Activated gamma-delta T cell treated with anti-CD3 and anti-CD28 coated beads, Interleukin-2, amount 50 U/mL, for 16 hours (primary cell): ENCODE data around the gene ATG101.

Source experiments
- DNase-seq: peaks from one replicate; pipeline ENCODE4 v3.0.0-alpha.2; 2020; ENCODE audit warnings: low read depth

Gene ATG101

GRCh38 chr12:52058631-52059361 is 11.0 kb upstream of the ATG101 start:
- DNase-seq: no peak

GRCh38 chr12:52059582-52060497 is 9.9 kb upstream of the ATG101 start:
- no peak for DNase-seq

- no peak for DNase-seq
Measured at GRCh38 chr12:52060498-52061177, 9.1 kb upstream of the ATG101 start.

GRCh38 chr12:52061470-52062166 is 8.2 kb upstream of the ATG101 start:
- DNase-seq: no peak

GRCh38 chr12:52062167-52063081 is 7.4 kb upstream of the ATG101 start:
- no peak for DNase-seq

GRCh38 chr12:52063082-52063924 is 6.5 kb upstream of the ATG101 start:
- no peak for DNase-seq

GRCh38 chr12:52063981-52064649 is 5.7 kb upstream of the ATG101 start:
- no peak for DNase-seq

GRCh38 chr12:52066346-52067080 is 3.3 kb upstream of the ATG101 start:
- no peak for DNase-seq

GRCh38 chr12:52067081-52067374 is 2.8 kb upstream of the ATG101 start:
- DNase-seq: no peak

- no peak for DNase-seq
Measured at GRCh38 chr12:52070185-52070925, 577 bp downstream of the ATG101 start.

GRCh38 chr12:52073531-52074381 is 4.0 kb downstream of the ATG101 start:
- DNase-seq: no peak

- DNase-seq: no peak
Measured at GRCh38 chr12:52074971-52075724, 5.4 kb downstream of the ATG101 start.

- no peak for DNase-seq
Measured at GRCh38 chr12:52076811-52077210, 7.0 kb downstream of the ATG101 start.

- DNase-seq: no peak
Measured at GRCh38 chr12:52078276-52078675, 8.5 kb downstream of the ATG101 start.

- DNase-seq: no peak
Measured at GRCh38 chr12:52079576-52080402, 10.0 kb downstream of the ATG101 start, which contains the start of gene SMIM41. Gene SMIM41, plus strand, starts transcription at chr12:52079704. Its CDS starts 76 bp downstream, at chr12:52079780.
